HepG2 (cell line): ENCODE results near the gene RAB6A. TPM values are rescaled to one million over a fixed set of nuclear protein-coding genes. Genes with fewer than 3 reads are reported as not detected.
A peak's percentile ranks its signal among the peaks of the same experiment; 100 is the strongest.

Experiments
- CBFB ChIP-seq: sonication (generic); formaldehyde crosslinking; IDR thresholded peaks from 2 replicates; pipeline ENCODE4 v1.4.0; 2020; ENCODE audit warnings: missing genetic modification reagents
- FOXC1 ChIP-seq: sonication (generic); formaldehyde crosslinking; IDR thresholded peaks from 2 replicates; pipeline ENCODE4 v1.8.0; 2022; ENCODE audit warnings: mild to moderate bottlenecking, missing genetic modification reagents, borderline replicate concordance
- HNRNPUL1 ChIP-seq: fragments of 200-400 bp; formaldehyde crosslinking; IDR thresholded peaks from 2 replicates; pipeline ENCODE4 v1.6.1; 2017; ENCODE audit warnings: low read depth, mild to moderate bottlenecking, low read length, moderate library complexity
- HOXA9 ChIP-seq: sonication (generic); formaldehyde crosslinking; IDR thresholded peaks from 2 replicates; pipeline ENCODE4 v1.8.1; 2022; ENCODE audit warnings: missing genetic modification reagents, mild to moderate bottlenecking, moderate library complexity, borderline replicate concordance
- IKZF4 ChIP-seq: sonication (generic); formaldehyde crosslinking; IDR thresholded peaks from 2 replicates; pipeline ENCODE4 v1.5.1; 2020; ENCODE audit warnings: borderline replicate concordance, mild to moderate bottlenecking, low read depth, missing genetic modification reagents; ENCODE audit errors: not compliant biosample characterization
- KLF13 ChIP-seq: sonication (generic); formaldehyde crosslinking; IDR thresholded peaks from 2 replicates; pipeline ENCODE4 v1.4.0; 2020; ENCODE audit warnings: mild to moderate bottlenecking, missing genetic modification reagents
- MATR3 ChIP-seq: sonication (generic); formaldehyde crosslinking; IDR thresholded peaks from 2 replicates; pipeline ENCODE4 v1.4.0; 2020; ENCODE audit warnings: missing genetic modification reagents
- NFRKB ChIP-seq: fragments of 450-650 bp; IDR thresholded peaks from 2 replicates; pipeline ENCODE4 v1.6.1; 2017
- RARA ChIP-seq: IDR thresholded peaks from 2 replicates; pipeline ENCODE4 v1.6.1; 2016; ENCODE audit warnings: missing genetic modification reagents, missing compliant biosample characterization
- SMARCC2 ChIP-seq: fragments of 450-650 bp; IDR thresholded peaks from 2 replicates; pipeline ENCODE4 v1.6.1; 2017; ENCODE audit warnings: antibody characterized with exemption, mild to moderate bottlenecking
- SRF ChIP-seq: IDR thresholded peaks from 2 replicates; pipeline ENCODE4 v1.6.1; 2011; ENCODE audit warnings: mild to moderate bottlenecking, low read depth, low read length, moderate library complexity
- TAF1 ChIP-seq: sonication (generic); formaldehyde crosslinking; IDR thresholded peaks from 2 replicates; pipeline ENCODE4 v1.4.0; 2020; ENCODE audit warnings: missing genetic modification reagents
- TOPORS ChIP-seq: sonication (generic); formaldehyde crosslinking; IDR thresholded peaks from 2 replicates; pipeline ENCODE4 v1.8.0; 2023; ENCODE audit warnings: mild to moderate bottlenecking, missing genetic modification reagents
- ZFP62 ChIP-seq: sonication (generic); formaldehyde crosslinking; IDR thresholded peaks from 2 replicates; pipeline ENCODE4 v1.4.0; 2020; ENCODE audit warnings: missing genetic modification reagents
- ZKSCAN8 ChIP-seq: IDR thresholded peaks from 2 replicates; pipeline ENCODE4 v1.6.1; 2016; ENCODE audit warnings: borderline replicate concordance, missing genetic modification reagents, missing compliant biosample characterization
- ZNF264 ChIP-seq: sonication (generic); formaldehyde crosslinking; IDR thresholded peaks from 2 replicates; pipeline ENCODE4 v1.4.0; 2020; ENCODE audit warnings: missing genetic modification reagents
- ZNF3 ChIP-seq: IDR thresholded peaks from 2 replicates; pipeline ENCODE4 v1.7.0; 2017; ENCODE audit warnings: inconsistent platforms
- ZNF331 ChIP-seq: sonication (generic); formaldehyde crosslinking; IDR thresholded peaks from 2 replicates; pipeline ENCODE4 v1.4.0; 2020; ENCODE audit warnings: missing genetic modification reagents
- polyA plus RNA-seq, 8 experiments: library from polyadenylated mRNA; depleted of rRNA in 3 of 8; stranded (reverse) in 7 of 8; unstranded in 1 of 8; fragments of >200 nt; fragmentation: Illumina TruSeq in 4 of 8; extraction: Trizol in 4 of 8; gene quantifications; 2 replicates each; pipeline versions ENCODE4 v1.2.1 to v1.2.3, GENCODE V29; 2011 to 2016; ENCODE audit warnings: low read depth in 4 of 8, missing spikeins in 1 of 8, mixed read lengths in 1 of 8; ENCODE audit not compliant: insufficient read depth in 1 of 8
- total RNA-seq, 5 experiments: library from RNA; depleted of rRNA; stranded (reverse); fragments of >200 nt; fragmentation: Illumina TruSeq; extraction: Trizol; gene quantifications; 2 replicates each; pipeline ENCODE4 v1.2.3, GENCODE V29; 2016; ENCODE audit warnings: low read depth in 1 of 5
- TF ChIP-seq, protein P1 (sequence below): sonication (generic); formaldehyde crosslinking; IDR thresholded peaks from 2 replicates; pipeline ENCODE4 v1.5.0; 2020; ENCODE audit warnings: missing genetic modification reagents, mild to moderate bottlenecking, borderline replicate concordance
- TF ChIP-seq, protein P2 (sequence below): sonication (generic); formaldehyde crosslinking; conservative IDR thresholded peaks from 2 replicates; pipeline ENCODE4 v1.4.0; 2020; ENCODE audit warnings: mild to moderate bottlenecking, missing genetic modification reagents, moderate library complexity
- TF ChIP-seq, protein P3 (sequence below): sonication (generic); formaldehyde crosslinking; IDR thresholded peaks from 2 replicates; pipeline ENCODE4 v1.9.0; 2022; ENCODE audit warnings: missing genetic modification reagents, mild to moderate bottlenecking, borderline replicate concordance

RAB6A gene
- total and polyA plus RNA-seq, 2 of the 13 experiments (the other 11 are each of a cell fraction or from before 2014, with no cell fraction given): 74.3 to 121 TPM

DNA sequence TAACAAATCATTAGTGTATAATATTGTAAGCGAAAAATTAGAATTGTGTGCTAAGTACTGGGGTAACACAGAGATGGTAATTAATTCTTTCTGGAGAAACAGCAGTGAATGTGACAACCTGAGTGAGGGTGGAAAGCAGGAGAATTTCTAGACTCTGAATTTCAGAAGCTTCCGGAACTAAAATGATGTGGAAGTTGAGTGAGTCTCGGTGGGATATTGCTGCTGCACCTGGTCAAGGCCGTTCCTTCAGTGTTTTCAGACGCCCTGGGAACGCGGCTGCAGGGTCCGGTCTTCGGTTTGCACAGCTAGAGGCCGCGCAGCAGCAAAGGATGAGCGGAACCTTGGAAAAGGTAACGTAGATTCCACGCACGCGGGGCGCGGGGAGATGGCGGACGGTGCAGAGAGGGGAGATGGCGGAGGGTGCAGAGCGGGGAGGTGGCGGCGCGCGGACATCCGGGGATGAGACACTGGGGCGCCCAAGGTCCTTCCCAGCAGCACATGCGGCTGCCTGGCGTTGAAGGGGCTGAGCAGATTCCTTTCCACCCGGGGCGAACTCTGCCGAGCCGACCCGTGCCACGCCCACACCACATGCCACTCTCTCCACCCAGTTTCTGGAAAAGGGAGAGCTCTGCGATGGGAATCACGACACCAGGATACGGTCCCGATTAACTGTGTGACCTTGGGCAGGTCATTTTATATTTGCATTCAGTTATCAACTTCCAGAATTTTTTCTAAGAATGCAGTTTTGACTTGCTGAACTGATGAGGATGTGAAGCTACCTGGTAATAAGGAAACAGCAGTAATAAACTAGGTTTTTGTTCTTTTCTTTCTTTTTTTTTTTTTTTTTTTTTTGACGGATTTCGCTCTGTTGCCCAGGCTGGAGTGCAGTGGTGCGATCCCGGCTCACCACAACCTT, 27.0 kb upstream of the RAB6A start, which contains the start of gene MRPL48 (continued):
- peak; percentile 83 for TF ChIP-seq FOXC1 (CRISPR knock-in tag)
- peak; percentile 52; the same call in 1 of the 2 replicates for TF ChIP-seq RARA (CRISPR knock-in tag)
- TF ChIP-seq, protein P1, sequence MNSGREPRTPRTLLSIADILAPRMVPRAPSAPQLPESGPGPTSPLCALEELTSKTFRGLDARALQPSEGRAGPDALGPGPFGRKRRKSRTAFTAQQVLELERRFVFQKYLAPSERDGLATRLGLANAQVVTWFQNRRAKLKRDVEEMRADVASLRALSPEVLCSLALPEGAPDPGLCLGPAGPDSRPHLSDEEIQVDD (CRISPR knock-in tag): 0 out of 2 replicates have a peak, but pooled peaks have one; percentile 59
- TF ChIP-seq NFRKB: peak; percentile 91
- TF ChIP-seq ZNF331 (CRISPR knock-in tag): peak; percentile 87; the same call in 1 of the 2 replicates
- TF ChIP-seq ZNF264 (CRISPR knock-in tag): peak; percentile 20; the same call in 1 of the 2 replicates
- TF ChIP-seq, protein P2, sequence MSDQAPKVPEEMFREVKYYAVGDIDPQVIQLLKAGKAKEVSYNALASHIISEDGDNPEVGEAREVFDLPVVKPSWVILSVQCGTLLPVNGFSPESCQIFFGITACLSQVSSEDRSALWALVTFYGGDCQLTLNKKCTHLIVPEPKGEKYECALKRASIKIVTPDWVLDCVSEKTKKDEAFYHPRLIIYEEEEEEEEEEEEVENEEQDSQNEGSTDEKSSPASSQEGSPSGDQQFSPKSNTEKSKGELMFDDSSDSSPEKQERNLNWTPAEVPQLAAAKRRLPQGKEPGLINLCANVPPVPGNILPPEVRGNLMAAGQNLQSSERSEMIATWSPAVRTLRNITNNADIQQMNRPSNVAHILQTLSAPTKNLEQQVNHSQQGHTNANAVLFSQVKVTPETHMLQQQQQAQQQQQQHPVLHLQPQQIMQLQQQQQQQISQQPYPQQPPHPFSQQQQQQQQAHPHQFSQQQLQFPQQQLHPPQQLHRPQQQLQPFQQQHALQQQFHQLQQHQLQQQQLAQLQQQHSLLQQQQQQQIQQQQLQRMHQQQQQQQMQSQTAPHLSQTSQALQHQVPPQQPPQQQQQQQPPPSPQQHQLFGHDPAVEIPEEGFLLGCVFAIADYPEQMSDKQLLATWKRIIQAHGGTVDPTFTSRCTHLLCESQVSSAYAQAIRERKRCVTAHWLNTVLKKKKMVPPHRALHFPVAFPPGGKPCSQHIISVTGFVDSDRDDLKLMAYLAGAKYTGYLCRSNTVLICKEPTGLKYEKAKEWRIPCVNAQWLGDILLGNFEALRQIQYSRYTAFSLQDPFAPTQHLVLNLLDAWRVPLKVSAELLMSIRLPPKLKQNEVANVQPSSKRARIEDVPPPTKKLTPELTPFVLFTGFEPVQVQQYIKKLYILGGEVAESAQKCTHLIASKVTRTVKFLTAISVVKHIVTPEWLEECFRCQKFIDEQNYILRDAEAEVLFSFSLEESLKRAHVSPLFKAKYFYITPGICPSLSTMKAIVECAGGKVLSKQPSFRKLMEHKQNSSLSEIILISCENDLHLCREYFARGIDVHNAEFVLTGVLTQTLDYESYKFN (CRISPR knock-in tag): peak; percentile 69
- TF ChIP-seq SMARCC2: no peak
- TF ChIP-seq, protein P3, sequence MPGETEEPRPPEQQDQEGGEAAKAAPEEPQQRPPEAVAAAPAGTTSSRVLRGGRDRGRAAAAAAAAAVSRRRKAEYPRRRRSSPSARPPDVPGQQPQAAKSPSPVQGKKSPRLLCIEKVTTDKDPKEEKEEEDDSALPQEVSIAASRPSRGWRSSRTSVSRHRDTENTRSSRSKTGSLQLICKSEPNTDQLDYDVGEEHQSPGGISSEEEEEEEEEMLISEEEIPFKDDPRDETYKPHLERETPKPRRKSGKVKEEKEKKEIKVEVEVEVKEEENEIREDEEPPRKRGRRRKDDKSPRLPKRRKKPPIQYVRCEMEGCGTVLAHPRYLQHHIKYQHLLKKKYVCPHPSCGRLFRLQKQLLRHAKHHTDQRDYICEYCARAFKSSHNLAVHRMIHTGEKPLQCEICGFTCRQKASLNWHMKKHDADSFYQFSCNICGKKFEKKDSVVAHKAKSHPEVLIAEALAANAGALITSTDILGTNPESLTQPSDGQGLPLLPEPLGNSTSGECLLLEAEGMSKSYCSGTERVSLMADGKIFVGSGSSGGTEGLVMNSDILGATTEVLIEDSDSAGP (CRISPR knock-in tag): peak; percentile 96
- TF ChIP-seq KLF13 (CRISPR knock-in tag): no peak
- peak; percentile 62; the same call in 1 of the 2 replicates for TF ChIP-seq SRF
- no peak for TF ChIP-seq MATR3
- peak; percentile 91 for TF ChIP-seq TAF1 (CRISPR knock-in tag)
- peak; percentile 58 for TF ChIP-seq CBFB (CRISPR knock-in tag)
- 0 out of 2 replicates have a peak, but pooled peaks have one; percentile 53 for TF ChIP-seq ZFP62 (CRISPR knock-in tag)
- TF ChIP-seq HNRNPUL1: no peak
- TF ChIP-seq IKZF4 (CRISPR knock-in tag): peak; percentile 44
- TF ChIP-seq ZKSCAN8 (CRISPR knock-in tag): no peak; the same call in 1 of the 2 replicates
- TF ChIP-seq ZNF3 (CRISPR knock-in tag): no peak
- TF ChIP-seq TOPORS: 0 out of 2 replicates have a peak, but pooled peaks have one; percentile 25
- peak; percentile 74 for TF ChIP-seq HOXA9 (CRISPR knock-in tag)
